Lower leg skin (tissue), 3 donors: ENCODE data around the gene SOX13.

Experiments used
- POLR2A ChIP-seq, 2 donors: fragments of 450-650 bp; IDR thresholded peaks; one replicate each; pipeline ENCODE4 v1.6.1; 2016 to 2017; ENCODE audit warnings: antibody characterized with exemption in 2 of 2, mild to moderate bottlenecking in 1 of 2, moderate library complexity in 1 of 2
- TF ChIP-seq, protein P1 (sequence below), 3 donors: fragments of 450-650 bp; IDR thresholded peaks; one replicate each; pipeline ENCODE4 v1.5.1; 2016; ENCODE audit warnings: antibody characterized with exemption in 3 of 3, mild to moderate bottlenecking in 3 of 3, moderate library complexity in 2 of 3

GRCh38 chr1:204114606-204115005 lies 41.7 kb downstream of the SOX13 start:
- TF ChIP-seq, protein P1, sequence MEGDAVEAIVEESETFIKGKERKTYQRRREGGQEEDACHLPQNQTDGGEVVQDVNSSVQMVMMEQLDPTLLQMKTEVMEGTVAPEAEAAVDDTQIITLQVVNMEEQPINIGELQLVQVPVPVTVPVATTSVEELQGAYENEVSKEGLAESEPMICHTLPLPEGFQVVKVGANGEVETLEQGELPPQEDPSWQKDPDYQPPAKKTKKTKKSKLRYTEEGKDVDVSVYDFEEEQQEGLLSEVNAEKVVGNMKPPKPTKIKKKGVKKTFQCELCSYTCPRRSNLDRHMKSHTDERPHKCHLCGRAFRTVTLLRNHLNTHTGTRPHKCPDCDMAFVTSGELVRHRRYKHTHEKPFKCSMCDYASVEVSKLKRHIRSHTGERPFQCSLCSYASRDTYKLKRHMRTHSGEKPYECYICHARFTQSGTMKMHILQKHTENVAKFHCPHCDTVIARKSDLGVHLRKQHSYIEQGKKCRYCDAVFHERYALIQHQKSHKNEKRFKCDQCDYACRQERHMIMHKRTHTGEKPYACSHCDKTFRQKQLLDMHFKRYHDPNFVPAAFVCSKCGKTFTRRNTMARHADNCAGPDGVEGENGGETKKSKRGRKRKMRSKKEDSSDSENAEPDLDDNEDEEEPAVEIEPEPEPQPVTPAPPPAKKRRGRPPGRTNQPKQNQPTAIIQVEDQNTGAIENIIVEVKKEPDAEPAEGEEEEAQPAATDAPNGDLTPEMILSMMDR (IDR thresholded peaks at IDR 0.05): no peak
- no peak for TF ChIP-seq POLR2A (IDR thresholded peaks at IDR 0.05)
